ENCODE data around the gene ADAMTS17. TPM values are rescaled to one million over a fixed set of nuclear protein-coding genes. Genes with fewer than 3 reads are reported as not detected.
"Not testable (repeated sequence)": the region's sequence is repeated elsewhere in the genome, so short reads cannot be mapped to it uniquely, and the experiment has no call there.

The ADAMTS17 gene
- polyA plus RNA-seq, 4 donors = 0.45 to 3.1 (median 1.2) TPM

DNA sequence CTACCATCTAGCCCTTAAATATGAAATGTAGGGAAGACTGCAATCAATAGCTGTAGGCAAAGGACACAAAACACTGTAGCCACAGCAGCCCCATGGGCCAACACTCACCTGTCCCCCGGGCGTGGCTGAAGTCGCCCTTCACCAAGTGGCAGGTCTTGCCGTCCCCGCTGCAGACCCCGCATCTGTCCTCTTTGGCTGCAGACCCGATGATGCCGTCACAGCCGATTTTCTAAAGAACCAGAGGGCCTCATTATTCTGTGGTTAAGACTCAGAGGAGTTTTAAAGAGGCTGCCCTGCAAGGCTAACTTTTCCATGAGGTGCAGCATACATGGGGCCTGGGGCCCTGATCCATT lies 245.6 kb downstream of the ADAMTS17 start:
- no peaks in the 10 kb centered on the region for H3K9me3 ChIP-seq (ENCODE audit: control insufficient read depth in 2 of 2, insufficient read depth in 1 of 2, low read depth in 1 of 2, low read length in 1 of 2)
- H3K27ac ChIP-seq (ENCODE audit: low read depth in 1 of 3, low read length in 2 of 3) = no peak overlapping the region
- H3K4me3 ChIP-seq (ENCODE audit: low read depth in 1 of 3, low read length in 3 of 3) = no peak overlapping the region
- H3K27me3 ChIP-seq (ENCODE audit: control insufficient read depth in 3 of 3, insufficient read depth in 3 of 3, low read length in 3 of 3) = no peaks in the 10 kb centered on the region
- DNase-seq (no peak), FAIRE-seq (no peak)
- H3K36me3 ChIP-seq (ENCODE audit: control insufficient read depth in 3 of 3, insufficient read depth in 2 of 3, low read depth in 1 of 3, low read length in 3 of 3) = no peaks in the 10 kb centered on the region
- WGBS, 3 donors = 91 to 95% (median 95%) methylated on average over 9 of the region's 9 CpGs
- no peaks in the 10 kb centered on the region for H3K4me1 ChIP-seq (ENCODE audit: control insufficient read depth in 3 of 3, insufficient read depth in 2 of 3, low read depth in 1 of 3, low read length in 2 of 3)

DNA sequence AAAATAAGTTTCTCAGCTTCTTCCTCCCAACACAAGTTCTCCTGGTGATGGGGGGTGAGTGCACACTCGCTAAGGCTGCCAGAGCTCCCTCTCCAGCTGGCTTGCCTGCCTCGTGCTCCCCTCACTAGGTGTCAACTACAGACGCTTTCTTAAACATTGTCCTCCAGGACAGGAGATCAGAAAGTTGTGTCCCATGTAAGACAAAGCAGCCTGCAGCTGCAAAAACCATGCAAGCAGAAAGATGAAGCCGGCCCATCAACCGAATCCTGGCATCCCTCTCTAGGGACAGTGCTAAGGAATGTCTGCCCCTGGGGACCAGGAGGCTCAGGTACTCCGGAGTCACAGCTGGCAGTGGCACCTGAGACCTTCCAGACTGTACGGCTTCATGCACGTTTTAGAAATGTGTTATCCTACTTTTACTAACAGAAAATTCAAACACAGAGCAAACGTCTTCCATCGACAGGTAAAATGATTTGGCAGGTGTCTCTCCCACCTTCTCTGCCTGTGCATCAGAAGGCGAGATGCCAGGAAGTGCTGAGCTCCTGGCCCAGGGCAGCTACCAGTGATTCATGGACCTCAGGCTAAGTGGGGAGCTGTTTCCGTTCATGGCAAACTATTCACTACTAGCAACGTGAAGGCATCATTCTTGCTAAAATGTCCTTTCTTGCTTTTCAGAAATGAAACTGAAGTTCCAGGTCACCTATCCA lies 246.1 kb downstream of the ADAMTS17 start:
- no peaks in the 10 kb centered on the region for H3K9me3 ChIP-seq (ENCODE audit: control insufficient read depth in 2 of 2, insufficient read depth in 1 of 2, low read depth in 1 of 2, low read length in 1 of 2)
- H3K4me3 ChIP-seq (ENCODE audit: low read depth in 1 of 3, low read length in 3 of 3) = no peak overlapping the region
- H3K36me3 ChIP-seq (ENCODE audit: control insufficient read depth in 3 of 3, insufficient read depth in 2 of 3, low read depth in 1 of 3, low read length in 3 of 3) = no peaks in the 10 kb centered on the region
- no peak overlapping the region for H3K27ac ChIP-seq (ENCODE audit: low read depth in 1 of 3, low read length in 2 of 3)
- 87 to 90% (median 88%) methylated on average over 13 of the region's 13 CpGs for WGBS, 3 donors
- DNase-seq (no peak), FAIRE-seq (no peak)
- no peaks in the 10 kb centered on the region for H3K4me1 ChIP-seq (ENCODE audit: control insufficient read depth in 3 of 3, insufficient read depth in 2 of 3, low read depth in 1 of 3, low read length in 2 of 3)
- no peaks in the 10 kb centered on the region for H3K27me3 ChIP-seq (ENCODE audit: control insufficient read depth in 3 of 3, insufficient read depth in 3 of 3, low read length in 3 of 3)

DNA sequence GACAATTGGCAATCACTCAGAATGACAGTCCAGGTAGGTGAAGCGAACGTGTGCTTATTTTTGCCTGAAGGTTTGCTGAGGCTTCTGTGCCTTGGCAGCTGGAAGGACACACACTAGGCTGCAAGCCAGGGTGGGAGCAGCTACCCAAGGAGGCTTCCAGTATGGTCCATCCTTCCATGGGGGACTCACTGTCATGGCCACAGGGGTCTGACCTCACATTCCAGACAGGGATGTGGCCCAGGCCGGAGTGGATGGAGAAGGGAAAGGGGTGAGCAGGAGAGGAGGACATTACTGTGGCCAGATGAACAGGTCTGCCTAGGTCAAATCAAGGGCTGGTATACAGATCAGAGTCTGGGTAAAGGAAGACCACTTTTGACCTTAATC lies 247.7 kb downstream of the ADAMTS17 start:
- H3K9me3 ChIP-seq (ENCODE audit: control insufficient read depth in 2 of 2, insufficient read depth in 1 of 2, low read depth in 1 of 2, low read length in 1 of 2) = no peaks in the 10 kb centered on the region
- no peaks in the 10 kb centered on the region for H3K4me1 ChIP-seq (ENCODE audit: control insufficient read depth in 3 of 3, insufficient read depth in 2 of 3, low read depth in 1 of 3, low read length in 2 of 3)
- H3K4me3 ChIP-seq (ENCODE audit: low read depth in 1 of 3, low read length in 3 of 3) = no peak overlapping the region
- no peak overlapping the region for H3K27ac ChIP-seq (ENCODE audit: low read depth in 1 of 3, low read length in 2 of 3)
- FAIRE-seq = no peak
- WGBS, 3 donors = 92 to 95% (median 93%) methylated on average over 3 of the region's 3 CpGs
- DNase-seq = no peak
- H3K27me3 ChIP-seq (ENCODE audit: control insufficient read depth in 3 of 3, insufficient read depth in 3 of 3, low read length in 3 of 3) = no peaks in the 10 kb centered on the region
- H3K36me3 ChIP-seq (ENCODE audit: control insufficient read depth in 3 of 3, insufficient read depth in 2 of 3, low read depth in 1 of 3, low read length in 3 of 3) = no peaks in the 10 kb centered on the region

DNA sequence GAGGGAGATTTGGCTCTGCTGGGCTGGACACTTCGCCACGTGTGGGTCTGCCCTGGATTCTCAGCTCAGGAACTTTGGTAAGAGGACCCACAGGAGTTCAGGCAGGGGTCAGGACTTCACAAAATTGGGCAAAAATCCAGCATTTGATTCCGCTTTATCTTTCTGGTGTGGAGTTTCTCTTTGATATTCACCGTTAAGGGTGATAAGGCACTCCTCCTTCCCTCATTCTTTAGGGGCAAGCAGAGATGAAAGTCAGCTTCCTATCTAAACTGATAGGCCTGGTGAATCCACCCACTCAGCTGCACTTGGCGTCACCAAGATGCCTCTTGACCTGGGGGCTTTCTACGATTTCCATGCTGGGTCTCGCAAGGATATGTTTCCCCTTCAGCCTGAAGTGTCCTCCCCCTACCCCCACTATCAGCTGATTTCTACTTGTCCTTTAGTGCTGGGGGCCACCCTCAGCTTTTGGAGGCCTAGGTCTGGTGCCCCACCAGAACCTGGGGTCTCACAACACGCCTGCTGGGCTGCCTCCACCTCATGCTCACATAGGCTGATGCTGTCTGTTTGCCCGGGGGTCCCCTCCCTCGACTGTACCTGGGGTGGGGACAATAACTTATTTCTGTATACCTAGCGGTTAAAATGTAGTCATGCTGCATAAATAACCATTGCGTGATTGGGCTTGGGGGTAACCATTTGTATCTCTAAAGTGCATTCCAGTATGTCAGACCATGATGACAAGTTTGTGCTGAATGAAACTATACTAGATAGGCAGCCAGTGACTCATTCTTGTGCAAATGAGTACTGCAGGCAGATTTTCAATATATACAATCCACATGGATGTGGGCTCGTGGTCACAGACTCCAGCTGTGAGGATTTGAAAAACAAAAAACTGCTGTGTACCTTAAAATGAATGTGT lies 248.3 kb downstream of the ADAMTS17 start:
- Histone ChIP-seq H3K4me1 (ENCODE audit: control insufficient read depth in 3 of 3, insufficient read depth in 2 of 3, low read depth in 1 of 3, low read length in 2 of 3) (no peaks in the 10 kb centered on the region), H3K36me3 (ENCODE audit: control insufficient read depth in 3 of 3, insufficient read depth in 2 of 3, low read depth in 1 of 3, low read length in 3 of 3) (no peaks in the 10 kb centered on the region), H3K9me3 (ENCODE audit: control insufficient read depth in 2 of 2, insufficient read depth in 1 of 2, low read depth in 1 of 2, low read length in 1 of 2) (no peaks in the 10 kb centered on the region), H3K27ac (ENCODE audit: low read depth in 1 of 3, low read length in 2 of 3) (no peak overlapping the region), H3K27me3 (ENCODE audit: control insufficient read depth in 3 of 3, insufficient read depth in 3 of 3, low read length in 3 of 3) (no peaks in the 10 kb centered on the region), H3K4me3 (ENCODE audit: low read depth in 1 of 3, low read length in 3 of 3) (no peak overlapping the region)
- FAIRE-seq (no peak), DNase-seq (no peak)
- 63 to 71% (median 65%) methylated on average over 13 of the region's 13 CpGs for WGBS, 3 donors

DNA sequence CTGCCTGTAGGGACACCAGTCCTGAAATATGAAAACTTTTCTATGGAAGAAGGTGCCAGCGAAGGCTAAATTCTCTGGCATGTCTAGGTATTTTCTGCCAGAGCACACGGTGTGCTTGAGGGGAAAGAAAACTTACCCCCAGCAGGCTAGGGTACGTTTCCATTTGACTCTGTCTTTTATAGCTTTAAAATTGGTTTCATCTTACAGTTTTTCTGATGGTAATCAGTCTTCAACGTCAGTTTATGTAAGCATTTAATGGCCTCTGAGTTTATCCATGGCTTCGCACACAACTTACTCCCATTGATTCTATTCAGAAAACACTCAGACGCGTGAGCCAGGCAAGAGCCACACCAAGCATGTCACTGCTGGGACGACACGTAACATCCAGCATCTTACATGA lies 249.7 kb downstream of the ADAMTS17 start:
- 82 to 87% (median 87%) methylated on average over 9 of the region's 9 CpGs for whole genome bisulfite sequencing, 3 donors
- H3K4me3 ChIP-seq (ENCODE audit: low read depth in 1 of 3, low read length in 3 of 3) = no peak overlapping the region
- H3K36me3 ChIP-seq (ENCODE audit: control insufficient read depth in 3 of 3, insufficient read depth in 2 of 3, low read depth in 1 of 3, low read length in 3 of 3) = no peaks in the 10 kb centered on the region
- FAIRE-seq = no peak
- no peaks in the 10 kb centered on the region for H3K9me3 ChIP-seq (ENCODE audit: control insufficient read depth in 2 of 2, insufficient read depth in 1 of 2, low read depth in 1 of 2, low read length in 1 of 2)
- H3K4me1 ChIP-seq (ENCODE audit: control insufficient read depth in 3 of 3, insufficient read depth in 2 of 3, low read depth in 1 of 3, low read length in 2 of 3) = no peaks in the 10 kb centered on the region
- DNase-seq = no peak
- no peaks in the 10 kb centered on the region for H3K27me3 ChIP-seq (ENCODE audit: control insufficient read depth in 3 of 3, insufficient read depth in 3 of 3, low read length in 3 of 3)
- H3K27ac ChIP-seq (ENCODE audit: low read depth in 1 of 3, low read length in 2 of 3) = no peak overlapping the region

DNA sequence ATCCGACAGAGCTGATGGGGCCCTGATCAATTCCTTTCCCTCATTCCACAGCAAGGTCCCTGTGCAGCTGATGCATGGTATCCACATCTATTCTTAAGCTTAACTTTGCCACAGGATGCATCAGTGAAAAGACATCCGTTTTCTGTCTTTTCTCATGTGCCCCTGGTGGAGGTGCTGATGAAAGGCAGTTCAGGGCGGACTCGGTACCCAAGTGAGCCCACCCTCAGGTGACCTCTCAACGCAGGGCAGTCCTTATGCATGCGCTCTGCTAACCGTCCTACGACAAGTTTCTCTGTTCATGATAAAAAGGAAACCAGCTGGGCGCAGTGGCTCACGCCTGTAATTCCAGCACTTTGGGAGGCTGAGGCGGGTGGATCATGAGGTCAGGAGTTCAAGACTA lies 251.4 kb downstream of the ADAMTS17 start:
- WGBS, 3 donors = 88 to 93% (median 93%) methylated on average over 11 of the region's 11 CpGs
- DNase-seq (no peak), FAIRE-seq (no peak)
- H3K4me1 ChIP-seq (ENCODE audit: control insufficient read depth in 3 of 3, insufficient read depth in 2 of 3, low read depth in 1 of 3, low read length in 2 of 3) = no peaks in the 10 kb centered on the region
- no peak overlapping the region for H3K27ac ChIP-seq (ENCODE audit: low read depth in 1 of 3, low read length in 2 of 3)
- no peaks in the 10 kb centered on the region for H3K9me3 ChIP-seq (ENCODE audit: control insufficient read depth in 2 of 2, insufficient read depth in 1 of 2, low read depth in 1 of 2, low read length in 1 of 2)
- no peak overlapping the region for H3K4me3 ChIP-seq (ENCODE audit: low read depth in 1 of 3, low read length in 3 of 3)
- no peaks in the 10 kb centered on the region for H3K27me3 ChIP-seq (ENCODE audit: control insufficient read depth in 3 of 3, insufficient read depth in 3 of 3, low read length in 3 of 3)
- no peaks in the 10 kb centered on the region for H3K36me3 ChIP-seq (ENCODE audit: control insufficient read depth in 3 of 3, insufficient read depth in 2 of 3, low read depth in 1 of 3, low read length in 3 of 3)

DNA sequence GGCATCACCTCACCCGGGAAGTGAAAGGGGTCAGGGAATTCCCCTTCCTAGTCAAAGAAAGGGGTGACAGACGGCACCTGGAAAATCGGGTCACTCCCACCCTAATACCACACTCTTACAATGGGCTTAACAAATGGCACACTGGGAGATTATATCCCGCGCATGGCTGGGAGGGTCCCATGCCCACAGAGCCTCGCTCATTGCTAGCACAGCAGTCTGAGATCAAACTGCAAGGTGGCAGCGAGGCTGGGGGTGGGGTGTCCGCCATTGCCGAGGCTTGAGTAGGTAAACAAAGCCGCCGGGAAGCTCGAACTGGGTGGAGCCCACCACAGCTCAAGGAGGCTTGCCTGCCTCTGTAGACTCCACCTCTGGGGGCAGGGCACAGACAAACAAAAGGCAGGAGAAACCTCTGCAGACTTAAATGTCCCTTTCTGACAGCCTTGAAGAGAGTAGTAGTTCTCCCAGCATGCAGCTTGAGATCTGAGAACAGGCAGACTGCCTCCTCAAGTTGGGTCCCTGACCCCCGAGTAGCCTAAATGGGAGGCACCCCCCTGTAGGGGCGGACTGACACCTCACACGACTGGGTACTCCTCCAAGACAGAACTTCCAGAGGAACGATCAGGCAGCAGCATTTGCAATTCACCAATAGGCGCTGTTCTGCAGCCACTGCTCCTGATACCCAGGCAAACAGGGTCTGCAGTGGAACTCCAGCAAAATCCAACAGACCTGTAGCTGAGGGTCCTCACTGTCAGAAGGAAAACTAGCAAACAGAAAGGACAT lies 257.5 kb downstream of the ADAMTS17 start:
- not testable (repeated sequence) for H3K4me1 ChIP-seq (ENCODE audit: control insufficient read depth in 3 of 3, insufficient read depth in 2 of 3, low read depth in 1 of 3, low read length in 2 of 3); DNase-seq; FAIRE-seq; H3K27me3 ChIP-seq (ENCODE audit: control insufficient read depth in 3 of 3, insufficient read depth in 3 of 3, low read length in 3 of 3); H3K9me3 ChIP-seq (ENCODE audit: control insufficient read depth in 2 of 2, insufficient read depth in 1 of 2, low read depth in 1 of 2, low read length in 1 of 2); H3K36me3 ChIP-seq (ENCODE audit: control insufficient read depth in 3 of 3, insufficient read depth in 2 of 3, low read depth in 1 of 3, low read length in 3 of 3); H3K4me3 ChIP-seq (ENCODE audit: low read depth in 1 of 3, low read length in 3 of 3); H3K27ac ChIP-seq (ENCODE audit: low read depth in 1 of 3, low read length in 2 of 3)
- 85 to 88% (median 85%) methylated on average over 16 to 17 of the region's 17 CpGs for WGBS, 3 donors

DNA sequence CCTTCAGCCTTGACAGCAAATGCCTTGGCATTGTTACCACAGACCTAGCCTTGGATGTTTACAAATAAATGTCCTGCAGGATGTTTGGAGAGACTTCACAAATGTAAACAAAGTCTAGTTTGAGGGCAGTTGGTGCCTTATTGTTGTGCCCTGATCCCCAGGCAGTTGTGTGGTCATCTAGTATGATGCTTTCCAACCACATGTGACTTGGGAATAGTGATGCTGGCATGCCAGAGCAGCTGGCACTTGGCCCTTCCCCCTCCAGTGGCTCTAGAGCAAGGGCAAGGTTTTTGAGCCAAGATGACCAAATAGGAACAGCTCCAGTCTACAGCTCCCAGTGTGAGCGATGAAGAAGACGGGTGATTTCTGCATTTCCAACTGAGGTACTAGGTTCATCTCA lies 258.2 kb downstream of the ADAMTS17 start:
- DNase-seq (no peak), FAIRE-seq (no peak)
- no peaks in the 10 kb centered on the region for H3K36me3 ChIP-seq (ENCODE audit: control insufficient read depth in 3 of 3, insufficient read depth in 2 of 3, low read depth in 1 of 3, low read length in 3 of 3)
- no peak overlapping the region for H3K4me3 ChIP-seq (ENCODE audit: low read depth in 1 of 3, low read length in 3 of 3)
- no peaks in the 10 kb centered on the region for H3K4me1 ChIP-seq (ENCODE audit: control insufficient read depth in 3 of 3, insufficient read depth in 2 of 3, low read depth in 1 of 3, low read length in 2 of 3)
- H3K27ac ChIP-seq (ENCODE audit: low read depth in 1 of 3, low read length in 2 of 3) = no peak overlapping the region
- no peaks in the 10 kb centered on the region for H3K27me3 ChIP-seq (ENCODE audit: control insufficient read depth in 3 of 3, insufficient read depth in 3 of 3, low read length in 3 of 3)
- WGBS, 3 donors = 83 to 95% (median 84%) methylated on average over 2 of the region's 2 CpGs
- no peaks in the 10 kb centered on the region for H3K9me3 ChIP-seq (ENCODE audit: control insufficient read depth in 2 of 2, insufficient read depth in 1 of 2, low read depth in 1 of 2, low read length in 1 of 2)
